ENCODE measurements around the gene SUN5. TPM values are rescaled to one million over a fixed set of nuclear protein-coding genes. Genes with fewer than 3 reads are reported as not detected.
"Not testable (repeated sequence)": the region's sequence is repeated elsewhere in the genome, so short reads cannot be mapped to it uniquely, and the experiment has no call there.

The SUN5 gene
- total RNA-seq, 3 donors from 2014 or later = not detected

GRCh38 chr20:32964575-32964974, 39.7 kb downstream of the SUN5 start:
- intact Hi-C loops (cut with DNase I, micrococcal nuclease) = no loop called here
- no peak for TF ChIP-seq CTCF (IDR thresholded peaks at IDR 0.05)
- no peak overlapping the region for H3K4me3 ChIP-seq
- H3K36me3 ChIP-seq (ENCODE audit: low read depth) = no peaks in the 10 kb centered on the region
- DNase-seq = peak in 1 of 3 donors; percentile 7
- H3K9me3 ChIP-seq = no peaks in the 10 kb centered on the region
- no peak for ATAC-seq
- H3K4me1 ChIP-seq (ENCODE audit: low read depth) = no peaks in the 10 kb centered on the region

- intact Hi-C loops (cut with DNase I, micrococcal nuclease) = no loop called here
- ATAC-seq (no peak), DNase-seq (peak in 1 of 3 donors; percentile 16)
- Histone ChIP-seq H3K4me1 (ENCODE audit: low read depth) (no peaks in the 10 kb centered on the region), H3K36me3 (ENCODE audit: low read depth) (no peaks in the 10 kb centered on the region), H3K4me3 (no peak overlapping the region), H3K9me3 (no peaks in the 10 kb centered on the region)
- TF ChIP-seq CTCF (IDR thresholded peaks at IDR 0.05) = no peak
Measured at GRCh38 chr20:32963176-32963575, 41.1 kb downstream of the SUN5 start.

- H3K36me3 ChIP-seq (ENCODE audit: low read depth); intact Hi-C loops (cut with DNase I, micrococcal nuclease); H3K4me1 ChIP-seq (ENCODE audit: low read depth); H3K4me3 ChIP-seq; H3K9me3 ChIP-seq; ATAC-seq: not testable (repeated sequence)
- peak in 1 of 3 donors; percentile 18 for DNase-seq
Measured at GRCh38 chr20:32962646-32963045, 41.6 kb downstream of the SUN5 start.

GRCh38 chr20:32962053-32962452, 42.2 kb downstream of the SUN5 start:
- intact Hi-C loops (cut with DNase I, micrococcal nuclease) = no loop called here
- ATAC-seq (no peak), DNase-seq (no peak)
- Histone ChIP-seq H3K9me3 (no peaks in the 10 kb centered on the region), H3K36me3 (ENCODE audit: low read depth) (no peaks in the 10 kb centered on the region), H3K4me3 (no peak overlapping the region), H3K4me1 (ENCODE audit: low read depth) (no peaks in the 10 kb centered on the region)
- TF ChIP-seq CTCF (IDR thresholded peaks at IDR 0.05) = no peak

- no peak for TF ChIP-seq CTCF (IDR thresholded peaks at IDR 0.05)
- no peaks in the 10 kb centered on the region for H3K36me3 ChIP-seq (ENCODE audit: low read depth)
- intact Hi-C loops (cut with DNase I, micrococcal nuclease) = no loop called here
- H3K4me1 ChIP-seq (ENCODE audit: low read depth) = no peaks in the 10 kb centered on the region
- peaks cover 7% of the 10 kb centered on the region for H3K9me3 ChIP-seq
- ATAC-seq = no peak
- DNase-seq = peak in 1 of 3 donors; percentile 47
- H3K4me3 ChIP-seq = no peak overlapping the region
Measured at GRCh38 chr20:32960849-32961731, 43.1 kb downstream of the SUN5 start.

- Histone ChIP-seq H3K4me3 (no peak overlapping the region), H3K36me3 (ENCODE audit: low read depth) (no peaks in the 10 kb centered on the region), H3K9me3 (peaks cover 7% of the 10 kb centered on the region), H3K4me1 (ENCODE audit: low read depth) (no peaks in the 10 kb centered on the region)
- DNase-seq (no peak), ATAC-seq (no peak)
- no peak for TF ChIP-seq CTCF (IDR thresholded peaks at IDR 0.05)
- intact Hi-C loops (cut with DNase I, micrococcal nuclease) = no loop called here
Measured at GRCh38 chr20:32960222-32960518, 44.1 kb downstream of the SUN5 start.

Measured in mucosa of descending colon (tissue), 3 donors.